Measurements from ENCODE around the gene CDK2AP2.

Gene CDK2AP2

GRCh38 chr11:67501854-67502253 lies 6.1 kb downstream of the CDK2AP2 start:
- H3K9me3 ChIP-seq: no peaks in the 10 kb centered on the region
- H3K27ac ChIP-seq: no peak overlapping the region
- no peak for TF ChIP-seq CTCF (IDR thresholded peaks at IDR 0.05)
- H3K4me1 ChIP-seq: peaks cover 0 to 35% (median 31%) of the 10 kb centered on the region in 4 donors
- H3K4me3 ChIP-seq: no peak overlapping the region
- intact Hi-C loops (cut with DNase I; ENCODE audit: low total_unique reads): loop anchor here (2.0 kb wide), 1 partner anchor 99 kb away; no protein-coding TSS in a partner anchor
- peaks cover 0 to 38% (median 23%) of the 10 kb centered on the region in 3 donors for H3K36me3 ChIP-seq
- no peaks in the 10 kb centered on the region for H3K27me3 ChIP-seq
- DNase-seq: no peak

- H3K36me3 ChIP-seq: peaks cover 0 to 37% (median 22%) of the 10 kb centered on the region in 3 donors
- no peak for DNase-seq
- intact Hi-C loops (cut with DNase I; ENCODE audit: low total_unique reads): no loop called here
- H3K27me3 ChIP-seq: no peaks in the 10 kb centered on the region
- no peak overlapping the region for H3K27ac ChIP-seq
- H3K4me1 ChIP-seq: peaks cover 0 to 27% (median 23%) of the 10 kb centered on the region in 4 donors
- no peak for TF ChIP-seq CTCF (IDR thresholded peaks at IDR 0.05)
- H3K9me3 ChIP-seq: no peaks in the 10 kb centered on the region
- H3K4me3 ChIP-seq: no peak overlapping the region
Observed at GRCh38 chr11:67500831-67501715, 6.9 kb downstream of the CDK2AP2 start.

- TF ChIP-seq CTCF (IDR thresholded peaks at IDR 0.05): no peak
- no peak for DNase-seq
- H3K9me3 ChIP-seq: no peaks in the 10 kb centered on the region
- peaks cover 0 to 43% (median 28%) of the 10 kb centered on the region in 3 donors for H3K36me3 ChIP-seq
- H3K27ac ChIP-seq: no peak overlapping the region
- no peaks in the 10 kb centered on the region for H3K27me3 ChIP-seq
- H3K4me3 ChIP-seq: no peak overlapping the region
- peaks cover 0 to 21% (median 17%) of the 10 kb centered on the region in 4 donors for H3K4me1 ChIP-seq
- intact Hi-C loops (cut with DNase I; ENCODE audit: low total_unique reads): no loop called here
Observed at GRCh38 chr11:67500484-67500821, 7.5 kb downstream of the CDK2AP2 start.

GRCh38 chr11:67499808-67500483 lies 8.0 kb downstream of the CDK2AP2 start:
- intact Hi-C loops (cut with DNase I; ENCODE audit: low total_unique reads): no loop called here
- TF ChIP-seq CTCF (IDR thresholded peaks at IDR 0.05): no peak
- Histone ChIP-seq H3K4me3 (no peak overlapping the region), H3K27me3 (no peaks in the 10 kb centered on the region), H3K27ac (no peak overlapping the region), H3K9me3 (no peaks in the 10 kb centered on the region), H3K4me1 (peaks cover 0 to 17% (median 14%) of the 10 kb centered on the region in 4 donors), H3K36me3 (peaks cover 0 to 48% (median 33%) of the 10 kb centered on the region in 3 donors)
- DNase-seq: no peak

- H3K9me3 ChIP-seq: no peaks in the 10 kb centered on the region
- no peak for DNase-seq
- H3K36me3 ChIP-seq: peaks cover 0 to 62% (median 45%) of the 10 kb centered on the region in 3 donors
- intact Hi-C loops (cut with DNase I; ENCODE audit: low total_unique reads): no loop called here
- no peak for TF ChIP-seq CTCF (IDR thresholded peaks at IDR 0.05)
- H3K4me3 ChIP-seq: no peak overlapping the region
- no peaks in the 10 kb centered on the region for H3K27me3 ChIP-seq
- H3K4me1 ChIP-seq: peaks cover 0 to 3% (median 1%) of the 10 kb centered on the region in 4 donors
- no peak overlapping the region for H3K27ac ChIP-seq
Observed at GRCh38 chr11:67498544-67498972, 9.4 kb downstream of the CDK2AP2 start.

Measured in tibial artery (tissue), 4 donors.